Breast epithelium (tissue), 3 donors: ENCODE measurements around the gene INKA2.

ENCODE experiments used
- POLR2AphosphoS5 ChIP-seq, 3 donors: sonication (generic); formaldehyde crosslinking; IDR thresholded peaks; one replicate each; pipeline ENCODE4 v1.6.1; 2017; ENCODE audit warnings: antibody characterized with exemption in 3 of 3
- TF ChIP-seq, protein P1 (sequence below), 3 donors: fragments of 450-650 bp; IDR thresholded peaks; one replicate each; pipeline ENCODE4 v1.5.1; 2016 to 2017; ENCODE audit warnings: antibody characterized with exemption in 3 of 3, mild to moderate bottlenecking in 3 of 3, moderate library complexity in 3 of 3

DNA sequence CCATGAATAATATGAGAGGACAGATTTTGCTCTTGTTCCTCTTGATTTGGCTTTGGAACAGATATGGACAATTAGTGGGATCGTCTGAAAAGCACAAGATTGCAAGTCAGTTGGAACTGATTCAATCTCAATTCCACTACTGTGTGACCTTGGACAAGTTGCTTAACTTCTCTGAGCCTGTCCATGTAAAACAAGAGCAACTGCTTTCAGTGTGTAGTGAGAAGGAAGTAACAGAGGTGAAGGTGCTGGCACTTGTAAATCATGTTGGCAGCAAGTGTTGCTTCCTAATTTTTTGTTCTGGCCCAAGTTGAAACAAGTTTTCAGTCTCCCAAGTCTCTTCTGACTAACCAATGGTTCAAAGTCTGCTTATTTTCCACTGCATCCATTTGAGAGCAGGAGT lies 15.3 kb downstream of the INKA2 start:
- TF ChIP-seq POLR2AphosphoS5 (IDR thresholded peaks at IDR 0.05), result no peak
- TF ChIP-seq, protein P1, sequence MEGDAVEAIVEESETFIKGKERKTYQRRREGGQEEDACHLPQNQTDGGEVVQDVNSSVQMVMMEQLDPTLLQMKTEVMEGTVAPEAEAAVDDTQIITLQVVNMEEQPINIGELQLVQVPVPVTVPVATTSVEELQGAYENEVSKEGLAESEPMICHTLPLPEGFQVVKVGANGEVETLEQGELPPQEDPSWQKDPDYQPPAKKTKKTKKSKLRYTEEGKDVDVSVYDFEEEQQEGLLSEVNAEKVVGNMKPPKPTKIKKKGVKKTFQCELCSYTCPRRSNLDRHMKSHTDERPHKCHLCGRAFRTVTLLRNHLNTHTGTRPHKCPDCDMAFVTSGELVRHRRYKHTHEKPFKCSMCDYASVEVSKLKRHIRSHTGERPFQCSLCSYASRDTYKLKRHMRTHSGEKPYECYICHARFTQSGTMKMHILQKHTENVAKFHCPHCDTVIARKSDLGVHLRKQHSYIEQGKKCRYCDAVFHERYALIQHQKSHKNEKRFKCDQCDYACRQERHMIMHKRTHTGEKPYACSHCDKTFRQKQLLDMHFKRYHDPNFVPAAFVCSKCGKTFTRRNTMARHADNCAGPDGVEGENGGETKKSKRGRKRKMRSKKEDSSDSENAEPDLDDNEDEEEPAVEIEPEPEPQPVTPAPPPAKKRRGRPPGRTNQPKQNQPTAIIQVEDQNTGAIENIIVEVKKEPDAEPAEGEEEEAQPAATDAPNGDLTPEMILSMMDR (IDR thresholded peaks at IDR 0.05), result no peak
